Neutrophil (primary cell): ENCODE measurements around the gene FBXO33.

Experiments
- H3K27ac ChIP-seq: fragments of 200-600 bp; sonication (generic); 2 replicates; pipeline ENCODE4 v1.5.1; 2016; ENCODE audit warnings: mild to moderate bottlenecking, moderate library complexity
- H3K27me3 ChIP-seq: fragments of 200-600 bp; sonication (generic); 2 replicates; pipeline ENCODE4 v1.6.0; 2016; ENCODE audit warnings: mild to moderate bottlenecking
- H3K36me3 ChIP-seq: fragments of 200-600 bp; sonication (generic); 2 replicates; pipeline ENCODE4 v1.5.1; 2017
- H3K4me1 ChIP-seq, 2 experiments: fragments of 200-600 bp in 1 of 2; sonication (generic) in 1 of 2; 1 replicate in 1 of 2; 2 replicates in 1 of 2; pipeline versions ENCODE4 v1.5.1 to v1.6.1; 2013 to 2016; ENCODE audit warnings: low read depth in 1 of 2, low read length in 1 of 2, mild to moderate bottlenecking in 1 of 2, moderate library complexity in 1 of 2; ENCODE audit not compliant: control insufficient read depth in 1 of 2, insufficient read depth in 1 of 2
- H3K4me3 ChIP-seq, 2 experiments: fragments of 200-600 bp in 1 of 2; sonication (generic) in 1 of 2; 1 replicate in 1 of 2; 2 replicates in 1 of 2; pipeline ENCODE4 v1.5.1; 2013 to 2016; ENCODE audit warnings: low read depth in 1 of 2, low read length in 1 of 2, mild to moderate bottlenecking in 1 of 2, moderate library complexity in 1 of 2
- H3K9me3 ChIP-seq: fragments of 200-600 bp; sonication (generic); 2 replicates; pipeline ENCODE4 v1.5.1; 2016
- CTCF ChIP-seq: fragments of 200-600 bp; sonication (generic); IDR thresholded peaks from 2 replicates; pipeline ENCODE4 v1.5.1; 2016; ENCODE audit warnings: antibody characterized with exemption

FBXO33 gene

DNA sequence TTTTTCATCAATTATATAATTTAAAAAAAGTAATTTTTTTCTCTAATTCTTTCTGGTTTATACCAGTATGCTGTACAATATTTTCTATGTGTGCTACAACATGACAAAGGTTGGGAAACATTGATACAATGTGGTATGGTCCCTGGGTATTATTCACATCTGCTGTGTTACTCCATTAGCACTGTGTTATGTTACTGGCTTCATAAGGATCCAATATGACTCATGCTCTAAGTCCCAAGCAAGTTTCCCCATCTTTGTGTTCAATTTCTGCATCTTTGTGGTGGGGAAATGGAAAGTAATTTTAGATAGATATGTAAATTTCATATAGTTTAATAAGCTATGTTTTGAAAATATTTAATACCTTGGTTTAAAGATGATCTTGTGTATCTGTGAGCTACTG, 35.8 kb downstream of the FBXO33 start:
- Histone ChIP-seq H3K27me3 (no peaks in the 10 kb centered on the region), H3K27ac (no peak overlapping the region), H3K4me3 (no peak overlapping the region), H3K4me1 (no peaks in the 10 kb centered on the region), H3K36me3 (peaks cover 72% of the 10 kb centered on the region), H3K9me3 (peaks cover 3% of the 10 kb centered on the region)
- TF ChIP-seq CTCF = no peak

- Histone ChIP-seq H3K27ac (no peak overlapping the region), H3K27me3 (no peaks in the 10 kb centered on the region), H3K4me3 (no peak overlapping the region), H3K4me1 (no peaks in the 10 kb centered on the region), H3K36me3 (peaks cover 64% of the 10 kb centered on the region), H3K9me3 (peaks cover 3% of the 10 kb centered on the region)
- TF ChIP-seq CTCF = no peak
Measured at GRCh38 chr14:39395555-39396254, 36.5 kb downstream of the FBXO33 start.

GRCh38 chr14:39393289-39393688, 38.9 kb downstream of the FBXO33 start:
- Histone ChIP-seq H3K27ac (no peak overlapping the region), H3K4me3 (no peak overlapping the region), H3K27me3 (no peaks in the 10 kb centered on the region), H3K9me3 (no peaks in the 10 kb centered on the region), H3K4me1 (no peaks in the 10 kb centered on the region), H3K36me3 (peaks cover 40% of the 10 kb centered on the region)
- no peak for TF ChIP-seq CTCF

GRCh38 chr14:39384177-39384576, 48.1 kb downstream of the FBXO33 start:
- Histone ChIP-seq H3K27ac (no peak overlapping the region), H3K4me1 (no peaks in the 10 kb centered on the region), H3K36me3 (no peaks in the 10 kb centered on the region), H3K27me3 (no peaks in the 10 kb centered on the region), H3K4me3 (no peak overlapping the region), H3K9me3 (no peaks in the 10 kb centered on the region)
- no peak for TF ChIP-seq CTCF

DNA sequence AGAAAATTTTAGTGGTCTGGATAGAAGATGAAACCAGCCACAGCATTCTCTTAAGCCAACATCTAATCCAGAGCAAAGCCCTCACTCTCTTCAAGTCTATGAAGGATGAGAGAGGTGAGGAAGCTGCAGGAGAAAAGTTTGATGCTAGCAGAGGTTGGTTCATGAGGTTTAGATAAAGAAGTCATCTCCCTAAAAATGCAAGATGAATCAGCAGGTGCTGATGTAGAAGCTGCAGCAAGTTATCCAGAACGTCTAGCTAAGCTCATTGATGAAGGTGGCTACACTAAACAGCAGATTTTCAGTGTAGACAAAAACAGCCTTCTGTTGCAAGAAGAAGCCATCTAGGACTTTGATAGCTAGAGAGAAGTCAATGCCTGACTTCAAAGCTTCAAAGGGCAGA, 48.5 kb downstream of the FBXO33 start:
- no peaks in the 10 kb centered on the region for H3K36me3 ChIP-seq
- H3K27ac ChIP-seq = no peak overlapping the region
- no peaks in the 10 kb centered on the region for H3K27me3 ChIP-seq
- H3K4me3 ChIP-seq = no peak overlapping the region
- H3K9me3 ChIP-seq = no peaks in the 10 kb centered on the region
- TF ChIP-seq CTCF = no peak
- H3K4me1 ChIP-seq = no peaks in the 10 kb centered on the region
